Cerebellar cortex (tissue), 1 donor: Measurements from ENCODE around the gene ADAMTS16.

Experiments used
- DNase-seq: peaks from one replicate; pipeline ENCODE4 v3.0.0-alpha.2; 2015; ENCODE audit warnings: low spot score

ADAMTS16 gene

GRCh38 chr5:5315068-5315980 lies 175.2 kb downstream of the ADAMTS16 start:
- DNase-seq, result no peak

- no peak for DNase-seq
Measured at GRCh38 chr5:5316334-5316733, 176.2 kb downstream of the ADAMTS16 start.

- no peak for DNase-seq
Measured at GRCh38 chr5:5317976-5318375, 177.8 kb downstream of the ADAMTS16 start.

GRCh38 chr5:5318426-5319190 lies 178.5 kb downstream of the ADAMTS16 start:
- peak; percentile 66 for DNase-seq

- no peak for DNase-seq
Measured at GRCh38 chr5:5320062-5320805, 180.1 kb downstream of the ADAMTS16 start.

GRCh38 chr5:5321137-5321536 lies 181.0 kb downstream of the ADAMTS16 start:
- DNase-seq, result no peak

GRCh38 chr5:5323551-5323950 lies 183.4 kb downstream of the ADAMTS16 start:
- DNase-seq, result no peak

GRCh38 chr5:5326115-5326758 lies 186.1 kb downstream of the ADAMTS16 start:
- DNase-seq, result no peak

GRCh38 chr5:5327126-5327525 lies 187.0 kb downstream of the ADAMTS16 start:
- no peak for DNase-seq

GRCh38 chr5:5330728-5331452 lies 190.8 kb downstream of the ADAMTS16 start:
- DNase-seq, result no peak

GRCh38 chr5:5331848-5332247 lies 191.7 kb downstream of the ADAMTS16 start:
- DNase-seq, result no peak

- no peak for DNase-seq
Measured at GRCh38 chr5:5332287-5332686, 192.2 kb downstream of the ADAMTS16 start.

GRCh38 chr5:5335107-5335506 lies 195.0 kb downstream of the ADAMTS16 start:
- no peak for DNase-seq

- DNase-seq, result no peak
Measured at GRCh38 chr5:5335700-5336264, 195.7 kb downstream of the ADAMTS16 start.

- DNase-seq, result no peak
Measured at GRCh38 chr5:5339257-5339656, 199.1 kb downstream of the ADAMTS16 start.

- no peak for DNase-seq
Measured at GRCh38 chr5:5340206-5340729, 200.1 kb downstream of the ADAMTS16 start.

GRCh38 chr5:5341531-5342292 lies 201.6 kb downstream of the ADAMTS16 start:
- no peak for DNase-seq

- DNase-seq, result no peak
Measured at GRCh38 chr5:5342784-5343183, 202.7 kb downstream of the ADAMTS16 start.

- DNase-seq, result no peak
Measured at GRCh38 chr5:5343568-5343967, 203.4 kb downstream of the ADAMTS16 start.

- DNase-seq, result peak; percentile 9
Measured at GRCh38 chr5:5344051-5344571, 204.0 kb downstream of the ADAMTS16 start.
